Astrocyte of the cerebellum (primary cell): Measurements from ENCODE around the gene SCLY.

ENCODE experiments used
- DNase-seq: peaks from one replicate; pipeline ENCODE4 v3.0.0-alpha.2; 2011; ENCODE audit warnings: low read depth
- H3K4me3 ChIP-seq: 2 replicates; pipeline ENCODE4 v1.5.1; 2011; ENCODE audit warnings: mild to moderate bottlenecking, low read depth, low read length, moderate library complexity
- CTCF ChIP-seq: IDR thresholded peaks from 2 replicates; pipeline ENCODE4 v1.5.1; 2012; ENCODE audit warnings: low read length, low read depth, moderate library complexity, mild to moderate bottlenecking; ENCODE audit errors: missing control alignments
- in situ Hi-C: cut with HindIII; loops from 2 replicates; pipeline ENCODE4 v1.10.0; 2017; ENCODE audit warnings: low sequenced_read_pairs

Gene SCLY

GRCh38 chr2:238069021-238069709 is 8.4 kb downstream of the SCLY start:
- in situ Hi-C loops: no loop called here
- H3K4me3 ChIP-seq: no peak overlapping the region
- no peak for TF ChIP-seq CTCF
- DNase-seq: no peak

GRCh38 chr2:238069877-238070276 is 9.1 kb downstream of the SCLY start:
- in situ Hi-C loops: no loop called here
- DNase-seq: no peak

GRCh38 chr2:238075397-238075796 is 14.6 kb downstream of the SCLY start:
- TF ChIP-seq CTCF: no peak
- in situ Hi-C loops: no loop called here
- no peak for DNase-seq
- H3K4me3 ChIP-seq: no peak overlapping the region

More at GRCh38 chr2:238069877-238070276, 9.1 kb downstream of the SCLY start:
- no peak overlapping the region for H3K4me3 ChIP-seq
- no peak for TF ChIP-seq CTCF

- TF ChIP-seq CTCF: no peak
- in situ Hi-C loops: no loop called here
- no peak overlapping the region for H3K4me3 ChIP-seq
- DNase-seq: no peak
Measured at GRCh38 chr2:238077292-238077691, 16.5 kb downstream of the SCLY start.

GRCh38 chr2:238079874-238080327 is 19.1 kb downstream of the SCLY start:
- in situ Hi-C loops: no loop called here
- DNase-seq: no peak
- TF ChIP-seq CTCF: no peak
- no peak overlapping the region for H3K4me3 ChIP-seq

GRCh38 chr2:238080518-238080917 is 19.7 kb downstream of the SCLY start:
- no peak overlapping the region for H3K4me3 ChIP-seq
- no peak for DNase-seq
- TF ChIP-seq CTCF: no peak
- in situ Hi-C loops: no loop called here
